ENCODE measurements around the gene GJB1. TPM values are rescaled to one million over a fixed set of nuclear protein-coding genes. Genes with fewer than 3 reads are reported as not detected.

The GJB1 gene
- total RNA-seq, 1 donor from 2014 or later, result 3.9 TPM

DNA sequence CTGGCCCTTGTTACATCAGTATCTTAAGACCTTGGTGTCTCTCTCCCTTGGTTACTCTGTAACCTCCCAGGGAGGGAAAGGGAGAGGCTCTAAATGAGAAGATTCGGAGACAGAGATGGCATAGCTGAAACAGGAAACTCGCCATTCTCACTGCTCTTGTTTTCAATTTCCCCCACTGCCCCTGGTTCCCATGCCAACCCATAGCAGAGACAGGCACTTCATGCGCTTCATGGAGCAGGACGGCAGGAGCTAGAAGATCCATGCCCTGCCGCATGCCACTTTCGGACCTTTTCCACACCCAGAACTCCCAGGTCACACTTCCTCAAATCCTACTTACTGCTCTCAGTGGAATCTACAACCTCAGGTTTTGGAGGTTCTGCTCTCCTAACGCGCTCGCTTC is 27.8 kb downstream of the GJB1 start:
- Mint-ChIP-seq H3K4me3 (peak overlapping the region; percentile 95), H3K27ac (no peak overlapping the region), H3K4me1 (ENCODE audit: unreplicated experiment) (peaks cover 4% of the 10 kb centered on the region), H3K27me3 (no peaks in the 10 kb centered on the region), H3K36me3 (peaks cover 11% of the 10 kb centered on the region), H3K9me3 (no peaks in the 10 kb centered on the region)
- DNase-seq (ENCODE audit: extremely low spot score, unreplicated experiment), result no peak
- TF ChIP-seq CTCF (conservative IDR thresholded peaks at IDR 0.05), result no peak

GRCh38 chrX:71251466-71251973 is 28.5 kb downstream of the GJB1 start:
- no peak for TF ChIP-seq CTCF (conservative IDR thresholded peaks at IDR 0.05)
- Mint-ChIP-seq H3K9me3 (no peaks in the 10 kb centered on the region), H3K4me3 (peak overlapping the region; percentile 95), H3K4me1 (ENCODE audit: unreplicated experiment) (peaks cover 4% of the 10 kb centered on the region), H3K36me3 (peaks cover 11% of the 10 kb centered on the region), H3K27me3 (no peaks in the 10 kb centered on the region), H3K27ac (no peak overlapping the region)
- no peak for DNase-seq (ENCODE audit: extremely low spot score, unreplicated experiment)

- no peaks in the 10 kb centered on the region for H3K27me3 Mint-ChIP-seq
- H3K9me3 Mint-ChIP-seq, result no peaks in the 10 kb centered on the region
- no peak for DNase-seq (ENCODE audit: extremely low spot score, unreplicated experiment)
- peaks cover 4% of the 10 kb centered on the region for H3K4me1 Mint-ChIP-seq (ENCODE audit: unreplicated experiment)
- H3K27ac Mint-ChIP-seq, result no peak overlapping the region
- no peak for TF ChIP-seq CTCF (conservative IDR thresholded peaks at IDR 0.05)
- H3K36me3 Mint-ChIP-seq, result peaks cover 11% of the 10 kb centered on the region
- H3K4me3 Mint-ChIP-seq, result peak overlapping the region; percentile 95
These were observed 29.2 kb downstream of the GJB1 start for GRCh38 chrX:71252221-71252620.

GRCh38 chrX:71253253-71254091 is 30.4 kb downstream of the GJB1 start:
- H3K27me3 Mint-ChIP-seq, result no peaks in the 10 kb centered on the region
- H3K4me1 Mint-ChIP-seq (ENCODE audit: unreplicated experiment), result peaks cover 4% of the 10 kb centered on the region
- H3K9me3 Mint-ChIP-seq, result no peaks in the 10 kb centered on the region
- H3K4me3 Mint-ChIP-seq, result peak overlapping the region; percentile 95
- peaks cover 8% of the 10 kb centered on the region for H3K36me3 Mint-ChIP-seq
- DNase-seq (ENCODE audit: extremely low spot score, unreplicated experiment), result no peak
- H3K27ac Mint-ChIP-seq, result peak overlapping the region; percentile 81
- TF ChIP-seq CTCF (conservative IDR thresholded peaks at IDR 0.05), result peak; percentile 66

- Mint-ChIP-seq H3K9me3 (no peaks in the 10 kb centered on the region), H3K4me1 (ENCODE audit: unreplicated experiment) (peaks cover 4% of the 10 kb centered on the region), H3K4me3 (peak within 1 kb of the TSS; percentile 95), H3K27me3 (no peaks in the 10 kb centered on the region), H3K36me3 (peaks cover 8% of the 10 kb centered on the region), H3K27ac (peak within 1 kb of the TSS; percentile 81)
- peak; percentile 87 for DNase-seq (ENCODE audit: extremely low spot score, unreplicated experiment)
- no peak for TF ChIP-seq CTCF (conservative IDR thresholded peaks at IDR 0.05)
These were observed 31.3 kb downstream of the GJB1 start, which contains the start of gene ZMYM3 for GRCh38 chrX:71254092-71254963. ZMYM3 (minus strand) TSS chrX:71254140; CDS start chrX:71253255, 885 bp downstream.
